ENCODE results near the gene SLC24A2. TPM values are rescaled to one million over a fixed set of nuclear protein-coding genes. Genes with fewer than 3 reads are reported as not detected.

Gene SLC24A2
- not detected in 2 replicates for total RNA-seq

DNA sequence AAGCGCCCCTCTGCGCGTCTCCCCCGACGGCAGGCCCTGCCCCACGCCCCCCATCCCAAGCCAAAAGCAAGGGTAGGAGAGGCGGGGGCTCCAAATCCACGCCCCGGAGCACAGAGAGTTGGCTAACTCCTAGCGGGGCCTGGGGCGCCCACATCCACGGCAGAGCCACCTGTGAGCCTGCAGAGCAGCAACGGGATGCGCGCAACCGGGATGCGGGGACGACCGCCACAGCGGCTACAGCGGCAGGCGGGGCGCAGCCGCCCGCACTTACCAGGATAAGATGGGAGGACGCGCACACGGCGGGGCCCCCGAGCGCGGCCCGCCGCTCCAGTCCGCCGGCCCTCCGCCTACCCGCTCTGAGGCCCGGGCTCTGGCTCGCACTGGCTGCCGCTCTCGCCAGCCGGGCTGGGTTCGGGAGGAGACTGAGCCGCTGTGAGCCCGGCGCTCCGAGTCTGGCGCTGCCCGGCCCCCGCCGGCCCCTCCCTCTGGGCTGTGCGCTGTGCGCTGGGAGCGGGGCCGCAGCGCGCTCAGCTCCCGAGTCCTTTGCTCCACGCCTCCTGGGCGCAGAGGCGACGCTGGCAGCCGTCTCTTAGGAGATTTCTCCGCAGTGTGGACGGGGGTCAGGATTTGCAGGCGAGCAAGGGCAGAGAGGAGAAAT, at the start of gene SLC24A2:
SLC24A2 (minus strand) TSS at position 424 of the 658 bp plus-strand sequence.

